IMR-90 (cell line): Measurements from ENCODE around the gene ZMYND11. TPM values are rescaled to one million over a fixed set of nuclear protein-coding genes. Genes with fewer than 3 reads are reported as not detected.

Experiments
- ATAC-seq: fragments of 200-7000 bp; cut with Tn5 transposase; 2 replicates; pipeline ENCODE4 v1.9.1; 2020; ENCODE audit warnings: low read depth, mild to moderate bottlenecking, moderate library complexity
- BruUV-seq: library from RNA; stranded (reverse); fragments of 400-500 nt; replicated peaks from 2 replicates; lab custom pipeline; 2021; lab: Mats Ljungman, UMichigan
- CTCF ChIA-PET: fragments of 300-600 bp; formaldehyde crosslinking; extraction: SDS; loops from one replicate; lab custom pipeline; 2021; ENCODE audit warnings: antibody characterized with exemption; lab: Yijun Ruan, JAX
- POLR2A ChIA-PET: fragments of 300-600 bp; sonication (Branson Sonifier 250); formaldehyde crosslinking; loops from one replicate; lab custom pipeline; 2022; ENCODE audit warnings: antibody characterized with exemption; ENCODE audit not compliant: unreplicated experiment; lab: Charles Lee
- DNase-seq: peaks from one replicate; pipeline ENCODE4 v3.0.0; 2013
- H2AFZ ChIP-seq: replicated peaks from 2 replicates; pipeline ENCODE3; 2013; ENCODE audit warnings: low read length, mild to moderate bottlenecking; ENCODE audit not compliant: poor library complexity
- H2AK5ac ChIP-seq: 2 replicates; pipeline ENCODE4 v1.6.1; 2013; ENCODE audit warnings: low read depth, low read length, inconsistent platforms
- H2AK9ac ChIP-seq: replicated peaks from 2 replicates; pipeline ENCODE3; 2013; ENCODE audit warnings: mild to moderate bottlenecking, low read depth, low read length, moderate library complexity; ENCODE audit not compliant: poor library complexity
- H2BK120ac ChIP-seq: 2 replicates; pipeline ENCODE4 v1.6.1; 2013; ENCODE audit warnings: low read depth, low read length, inconsistent platforms
- H2BK15ac ChIP-seq: 3 replicates; pipeline ENCODE4 v1.6.1; 2013; ENCODE audit warnings: low read depth, low read length, inconsistent platforms
- H2BK20ac ChIP-seq: 2 replicates; pipeline ENCODE4 v1.6.1; 2013; ENCODE audit warnings: low read depth, mild to moderate bottlenecking, inconsistent platforms, low read length, moderate library complexity
- H2BK5ac ChIP-seq: 2 replicates; pipeline ENCODE4 v1.6.1; 2013; ENCODE audit warnings: mild to moderate bottlenecking, low read depth, low read length, inconsistent platforms; ENCODE audit not compliant: poor library complexity, severe bottlenecking
- H3K14ac ChIP-seq: replicated peaks from 2 replicates; pipeline ENCODE4 v1.6.1; 2013; ENCODE audit warnings: low read depth, low read length, inconsistent platforms
- H3K18ac ChIP-seq: 2 replicates; pipeline ENCODE4 v1.6.1; 2013; ENCODE audit warnings: low read depth, low read length, control low read depth
- H3K23ac ChIP-seq: 2 replicates; pipeline ENCODE4 v1.6.1; 2013; ENCODE audit warnings: low read depth, low read length, inconsistent platforms
- H3K27ac ChIP-seq: 2 replicates; pipeline ENCODE4 v1.5.1; 2013; ENCODE audit warnings: mild to moderate bottlenecking, control low read depth, low read length; ENCODE audit not compliant: insufficient read depth
- H3K27me3 ChIP-seq: 2 replicates; pipeline ENCODE4 v1.6.1; 2013; ENCODE audit warnings: low read length; ENCODE audit not compliant: control insufficient read depth, insufficient read depth
- H3K36me3 ChIP-seq: 2 replicates; pipeline ENCODE4 v1.6.1; 2013; ENCODE audit warnings: low read length, mixed read lengths; ENCODE audit not compliant: control insufficient read depth, insufficient read depth
- H3K4ac ChIP-seq: 2 replicates; pipeline ENCODE4 v1.6.1; 2013; ENCODE audit warnings: low read depth, low read length, inconsistent platforms
- H3K4me1 ChIP-seq: 2 replicates; pipeline ENCODE4 v1.6.1; 2013; ENCODE audit warnings: low read length, mixed read lengths; ENCODE audit not compliant: control insufficient read depth, insufficient read depth
- H3K4me2 ChIP-seq: 2 replicates; pipeline ENCODE4 v1.6.1; 2013; ENCODE audit warnings: low read depth, mild to moderate bottlenecking, control low read depth, low read length, moderate library complexity
- H3K4me3 ChIP-seq: 2 replicates; pipeline ENCODE4 v1.5.1; 2013; ENCODE audit warnings: low read depth, mild to moderate bottlenecking, control low read depth, low read length, moderate library complexity; ENCODE audit not compliant: insufficient read depth
- H3K56ac ChIP-seq: 2 replicates; pipeline ENCODE4 v1.6.1; 2013; ENCODE audit warnings: low read length, inconsistent platforms; ENCODE audit not compliant: insufficient read depth; ENCODE audit errors: extremely low read depth
- H3K79me1 ChIP-seq, 2 experiments: 2 replicates each; pipeline ENCODE4 v1.6.1; 2013; ENCODE audit warnings: low read length in 2 of 2, inconsistent platforms in 1 of 2, low read depth in 1 of 2
- H3K9ac ChIP-seq: 2 replicates; pipeline ENCODE4 v1.6.1; 2013; ENCODE audit warnings: low read depth, low read length, control low read depth
- H3K9me1 ChIP-seq: 2 replicates; pipeline ENCODE4 v1.6.1; 2013; ENCODE audit warnings: low read length, inconsistent platforms; ENCODE audit not compliant: insufficient read depth
- H3K9me3 ChIP-seq: 2 replicates; pipeline ENCODE4 v1.6.1; 2013; ENCODE audit warnings: low read length; ENCODE audit not compliant: control insufficient read depth, insufficient read depth
- H4K20me1 ChIP-seq: 2 replicates; pipeline ENCODE4 v1.6.1; 2013; ENCODE audit warnings: low read length, inconsistent platforms; ENCODE audit not compliant: insufficient read depth
- H4K5ac ChIP-seq: 2 replicates; pipeline ENCODE4 v1.6.1; 2013; ENCODE audit warnings: mild to moderate bottlenecking, low read depth, low read length, control low read depth
- H4K8ac ChIP-seq, 2 experiments: 2 replicates each; pipeline ENCODE4 v1.6.1; 2013; ENCODE audit warnings: low read depth in 2 of 2, low read length in 2 of 2, control low read depth in 1 of 2, inconsistent platforms in 1 of 2
- H4K91ac ChIP-seq: 2 replicates; pipeline ENCODE4 v1.6.1; 2013; ENCODE audit warnings: low read depth, low read length, inconsistent platforms; ENCODE audit not compliant: insufficient read depth
- BHLHE40 ChIP-seq: fragments of 150-350 bp; IDR thresholded peaks from 2 replicates; pipeline ENCODE4 v1.6.1; 2016; ENCODE audit warnings: mild to moderate bottlenecking, low read depth, low read length
- CEBPB ChIP-seq: IDR thresholded peaks from 2 replicates; pipeline ENCODE4 v1.6.1; 2012; ENCODE audit warnings: low read depth, low read length, improper control_type of control experiment
- CHD1 ChIP-seq: IDR thresholded peaks from 2 replicates; pipeline ENCODE4 v1.6.1; 2012; ENCODE audit warnings: low read depth, low read length, improper control_type of control experiment
- FOS ChIP-seq: fragments of 150-350 bp; IDR thresholded peaks from 2 replicates; pipeline ENCODE4 v1.6.1; 2016; ENCODE audit warnings: low read depth, low read length
- MAFK ChIP-seq: IDR thresholded peaks from 2 replicates; pipeline ENCODE4 v1.6.1; 2012; ENCODE audit warnings: low read depth, low read length, improper control_type of control experiment
- MAZ ChIP-seq: IDR thresholded peaks from 2 replicates; pipeline ENCODE4 v1.6.1; 2012; ENCODE audit warnings: low read depth, mild to moderate bottlenecking, low read length, improper control_type of control experiment, moderate library complexity, borderline replicate concordance
- MXI1 ChIP-seq: IDR thresholded peaks from 2 replicates; pipeline ENCODE4 v1.6.1; 2012; ENCODE audit warnings: low read depth, mild to moderate bottlenecking, low read length, moderate library complexity, borderline replicate concordance
- NFE2L2 ChIP-seq: fragments of 150-350 bp; IDR thresholded peaks from 2 replicates; pipeline ENCODE4 v1.6.1; 2016; ENCODE audit warnings: low read depth, mild to moderate bottlenecking, low read length
- POLR2A ChIP-seq: IDR thresholded peaks from 2 replicates; pipeline ENCODE4 v1.6.1; 2012; ENCODE audit warnings: mild to moderate bottlenecking, low read depth, low read length
- RAD21 ChIP-seq: IDR thresholded peaks from 2 replicates; pipeline ENCODE4 v1.6.1; 2012; ENCODE audit warnings: low read length, improper control_type of control experiment
- RCOR1 ChIP-seq: IDR thresholded peaks from 2 replicates; pipeline ENCODE4 v1.6.1; 2012; ENCODE audit warnings: mild to moderate bottlenecking, low read length, improper control_type of control experiment; ENCODE audit not compliant: insufficient replicate concordance
- RFX5 ChIP-seq: IDR thresholded peaks from 2 replicates; pipeline ENCODE4 v1.8.0; 2012; ENCODE audit warnings: low read depth, mild to moderate bottlenecking, low read length, moderate library complexity
- SMC3 ChIP-seq: fragments of 150-350 bp; IDR thresholded peaks from 2 replicates; pipeline ENCODE4 v1.6.1; 2016; ENCODE audit warnings: low read depth, mild to moderate bottlenecking, antibody characterized with exemption, low read length, moderate library complexity
- WGBS, 2 experiments: methylation state at CpG; one replicate each; pipeline versions ENCODE4 v1.1.5 to v1.1.7; 2013; ENCODE audit warnings: missing lambda C conversion rate in 2 of 2; ENCODE audit not compliant: insufficient read length in 1 of 2; ENCODE audit errors: extremely low coverage in 2 of 2; 5-methylcytosine and 5-hydroxymethylcytosine counted together
- dilution Hi-C: fragments of 300-500 bp; cut with HindIII; formaldehyde crosslinking; loops from one replicate; pipeline ENCODE4 v1.14.3; 2018; ENCODE audit warnings: low sequenced_read_pairs; ENCODE audit not compliant: unreplicated experiment
- in situ Hi-C: fragments of 300-500 bp; cut with MboI; formaldehyde crosslinking; loops from 3 replicates; pipeline ENCODE4 v1.14.3; 2019; ENCODE audit warnings: low sequenced_read_pairs, inconsistent platforms, mixed read lengths
- intact Hi-C: fragments of 100-400 bp; cut with micrococcal nuclease; formaldehyde crosslinking; loops from 2 replicates; pipeline ENCODE4 v1.10.0; 2022
- polyA plus RNA-seq, 3 experiments: library from polyadenylated mRNA; depleted of rRNA; stranded (reverse); fragments of >200 nt; gene quantifications; 2 replicates each; pipeline ENCODE4 v1.2.3, GENCODE V29; 2012; ENCODE audit warnings: low replicate concordance in 1 of 3
- total RNA-seq: library from RNA; depleted of rRNA; stranded (reverse); fragments of >200 nt; gene quantifications from 2 replicates; pipeline ENCODE4 v1.2.3, GENCODE V29; 2012
- TF ChIP-seq, protein P1 (sequence below): conservative IDR thresholded peaks from 2 replicates; pipeline ENCODE4 v1.5.1; 2012; ENCODE audit warnings: mild to moderate bottlenecking, low read depth, low read length, improper control_type of control experiment
- TF ChIP-seq, protein P2 (sequence below): fragments of 150-350 bp; IDR thresholded peaks from 2 replicates; pipeline ENCODE4 v1.6.1; 2017; ENCODE audit warnings: mild to moderate bottlenecking, antibody characterized with exemption, low read length, low read depth
- TF ChIP-seq, protein P3 (sequence below): fragments of 150-350 bp; IDR thresholded peaks from 2 replicates; pipeline ENCODE4 v1.6.1; 2016; ENCODE audit warnings: low read depth, mild to moderate bottlenecking, low read length, moderate library complexity, borderline replicate concordance

ZMYND11 gene
- total and polyA plus RNA-seq, 2 of the 4 experiments (the other 2 are of a cell fraction): 39.5 to 72.2 TPM

GRCh38 chr10:152915-153314 lies 17.7 kb downstream of the ZMYND11 start:
- H3K27me3 ChIP-seq: no peaks in the 10 kb centered on the region
- H3K4me2 ChIP-seq: no peak overlapping the region
- peaks cover 4% of the 10 kb centered on the region; the same call in 1 of the 2 replicates for H3K9me1 ChIP-seq
- H2AK5ac ChIP-seq: no peak overlapping the region
- no peak overlapping the region for H3K18ac ChIP-seq
- no peak overlapping the region for H3K4ac ChIP-seq
- ChIA-PET POLR2A (no interaction called here), CTCF (no interaction called here)
- H2BK120ac ChIP-seq: no peak overlapping the region
- no peak overlapping the region for H4K5ac ChIP-seq
- no CpG with 5 or more reads among the region's 4 CpGs for WGBS, 2 experiments
- no peak overlapping the region for H2BK5ac ChIP-seq
- no peak overlapping the region for H2AK9ac ChIP-seq
- H3K4me1 ChIP-seq: peaks cover 4% of the 10 kb centered on the region
- ATAC-seq: no peak
- no peak overlapping the region for H3K27ac ChIP-seq
- no peak overlapping the region for H3K14ac ChIP-seq
- no peak overlapping the region for H2BK20ac ChIP-seq
- H2AFZ ChIP-seq: no peak overlapping the region
- intact Hi-C loops (no loop called here), dilution Hi-C loops (no loop called here), in situ Hi-C loops (no loop called here)
- no peaks in the 10 kb centered on the region for H3K36me3 ChIP-seq
- no peak overlapping the region for H3K4me3 ChIP-seq
- H3K23ac ChIP-seq: no peak overlapping the region
- DNase-seq: no peak
- no peak overlapping the region for H3K9ac ChIP-seq
- H2BK15ac ChIP-seq: no peak overlapping the region
- TF ChIP-seq, protein P1, sequence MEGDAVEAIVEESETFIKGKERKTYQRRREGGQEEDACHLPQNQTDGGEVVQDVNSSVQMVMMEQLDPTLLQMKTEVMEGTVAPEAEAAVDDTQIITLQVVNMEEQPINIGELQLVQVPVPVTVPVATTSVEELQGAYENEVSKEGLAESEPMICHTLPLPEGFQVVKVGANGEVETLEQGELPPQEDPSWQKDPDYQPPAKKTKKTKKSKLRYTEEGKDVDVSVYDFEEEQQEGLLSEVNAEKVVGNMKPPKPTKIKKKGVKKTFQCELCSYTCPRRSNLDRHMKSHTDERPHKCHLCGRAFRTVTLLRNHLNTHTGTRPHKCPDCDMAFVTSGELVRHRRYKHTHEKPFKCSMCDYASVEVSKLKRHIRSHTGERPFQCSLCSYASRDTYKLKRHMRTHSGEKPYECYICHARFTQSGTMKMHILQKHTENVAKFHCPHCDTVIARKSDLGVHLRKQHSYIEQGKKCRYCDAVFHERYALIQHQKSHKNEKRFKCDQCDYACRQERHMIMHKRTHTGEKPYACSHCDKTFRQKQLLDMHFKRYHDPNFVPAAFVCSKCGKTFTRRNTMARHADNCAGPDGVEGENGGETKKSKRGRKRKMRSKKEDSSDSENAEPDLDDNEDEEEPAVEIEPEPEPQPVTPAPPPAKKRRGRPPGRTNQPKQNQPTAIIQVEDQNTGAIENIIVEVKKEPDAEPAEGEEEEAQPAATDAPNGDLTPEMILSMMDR: no peak
- TF ChIP-seq RCOR1 (no peak), MAZ (no peak), NFE2L2 (no peak), FOS (no peak), MXI1 (no peak), SMC3 (no peak), RAD21 (no peak), CEBPB (no peak), CHD1 (no peak), POLR2A (no peak), RFX5 (no peak), BHLHE40 (no peak), MAFK (no peak)
- TF ChIP-seq, protein P2, sequence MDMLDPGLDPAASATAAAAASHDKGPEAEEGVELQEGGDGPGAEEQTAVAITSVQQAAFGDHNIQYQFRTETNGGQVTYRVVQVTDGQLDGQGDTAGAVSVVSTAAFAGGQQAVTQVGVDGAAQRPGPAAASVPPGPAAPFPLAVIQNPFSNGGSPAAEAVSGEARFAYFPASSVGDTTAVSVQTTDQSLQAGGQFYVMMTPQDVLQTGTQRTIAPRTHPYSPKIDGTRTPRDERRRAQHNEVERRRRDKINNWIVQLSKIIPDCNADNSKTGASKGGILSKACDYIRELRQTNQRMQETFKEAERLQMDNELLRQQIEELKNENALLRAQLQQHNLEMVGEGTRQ: no peak
- TF ChIP-seq, protein P3, sequence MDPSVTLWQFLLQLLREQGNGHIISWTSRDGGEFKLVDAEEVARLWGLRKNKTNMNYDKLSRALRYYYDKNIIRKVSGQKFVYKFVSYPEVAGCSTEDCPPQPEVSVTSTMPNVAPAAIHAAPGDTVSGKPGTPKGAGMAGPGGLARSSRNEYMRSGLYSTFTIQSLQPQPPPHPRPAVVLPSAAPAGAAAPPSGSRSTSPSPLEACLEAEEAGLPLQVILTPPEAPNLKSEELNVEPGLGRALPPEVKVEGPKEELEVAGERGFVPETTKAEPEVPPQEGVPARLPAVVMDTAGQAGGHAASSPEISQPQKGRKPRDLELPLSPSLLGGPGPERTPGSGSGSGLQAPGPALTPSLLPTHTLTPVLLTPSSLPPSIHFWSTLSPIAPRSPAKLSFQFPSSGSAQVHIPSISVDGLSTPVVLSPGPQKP: no peak
- H3K79me1 ChIP-seq: peaks cover 24 to 45% of the 10 kb centered on the region in 2 experiments
- no peaks in the 10 kb centered on the region for H3K9me3 ChIP-seq
- H4K8ac ChIP-seq: no peak overlapping the region
- no peak overlapping the region for H4K91ac ChIP-seq
- no TSS peak for BruUV-seq
- no peak overlapping the region for H3K56ac ChIP-seq
- peaks cover 44% of the 10 kb centered on the region for H4K20me1 ChIP-seq
